ENCODE results near the gene C6orf89. TPM values are rescaled to one million over a fixed set of nuclear protein-coding genes. Genes with fewer than 3 reads are reported as not detected.

C6orf89 gene
- total RNA-seq, 1 experiment from 2014 or later = 32.9 TPM

DNA sequence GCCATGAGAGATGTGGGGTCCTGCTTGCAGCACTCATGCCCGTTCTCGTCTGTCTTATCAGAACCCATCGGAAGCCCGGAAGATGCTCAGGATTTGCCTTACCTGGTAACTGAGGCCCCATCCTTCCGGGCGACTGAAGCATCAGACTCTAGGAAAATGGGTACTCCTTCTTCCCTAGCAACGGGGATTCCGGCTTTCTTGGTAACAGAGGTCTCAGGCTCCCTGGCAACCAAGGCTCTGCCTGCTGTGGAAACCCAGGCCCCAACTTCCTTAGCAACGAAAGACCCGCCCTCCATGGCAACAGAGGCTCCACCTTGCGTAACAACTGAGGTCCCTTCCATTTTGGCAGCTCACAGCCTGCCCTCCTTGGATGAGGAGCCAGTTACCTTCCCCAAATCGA lies 77.1 kb downstream of the C6orf89 start:
- peaks cover 15 to 44% of the 10 kb centered on the region in 2 experiments for H3K4me1 ChIP-seq (ENCODE audit: control insufficient read depth in 1 of 2, insufficient read depth in 2 of 2, low read length in 2 of 2)
- H2AFZ ChIP-seq (ENCODE audit: low read depth, low read length, poor library complexity, severe bottlenecking) = no peak overlapping the region
- ChIA-PET POLR2A (no interaction called here), CTCF (interaction anchor here (1.3 kb wide), 1 partner anchor 197 kb away, joined by 3 read pairs; no protein-coding TSS in a partner anchor), RAD21 (ENCODE audit: low non-redundant PET in 1 of 2, low total read pairs in 2 of 2, uncharacterized antibody in 2 of 2, unreplicated experiment in 2 of 2) (no interaction called here)
- H4K20me1 ChIP-seq (ENCODE audit: insufficient read depth) = no peaks in the 10 kb centered on the region
- H3K9me3 ChIP-seq (ENCODE audit: control insufficient read depth in 1 of 2, insufficient read depth in 1 of 2, low read depth in 1 of 2, low read length in 2 of 2) = no peaks in the 10 kb centered on the region
- TF ChIP-seq SIN3A (IDR thresholded peaks at IDR 0.05; ENCODE audit: low read depth) = no peak
- TF ChIP-seq ZNF274 (IDR thresholded peaks at IDR 0.05; ENCODE audit: low read depth, low read length) = no peak
- TF ChIP-seq, protein P1, sequence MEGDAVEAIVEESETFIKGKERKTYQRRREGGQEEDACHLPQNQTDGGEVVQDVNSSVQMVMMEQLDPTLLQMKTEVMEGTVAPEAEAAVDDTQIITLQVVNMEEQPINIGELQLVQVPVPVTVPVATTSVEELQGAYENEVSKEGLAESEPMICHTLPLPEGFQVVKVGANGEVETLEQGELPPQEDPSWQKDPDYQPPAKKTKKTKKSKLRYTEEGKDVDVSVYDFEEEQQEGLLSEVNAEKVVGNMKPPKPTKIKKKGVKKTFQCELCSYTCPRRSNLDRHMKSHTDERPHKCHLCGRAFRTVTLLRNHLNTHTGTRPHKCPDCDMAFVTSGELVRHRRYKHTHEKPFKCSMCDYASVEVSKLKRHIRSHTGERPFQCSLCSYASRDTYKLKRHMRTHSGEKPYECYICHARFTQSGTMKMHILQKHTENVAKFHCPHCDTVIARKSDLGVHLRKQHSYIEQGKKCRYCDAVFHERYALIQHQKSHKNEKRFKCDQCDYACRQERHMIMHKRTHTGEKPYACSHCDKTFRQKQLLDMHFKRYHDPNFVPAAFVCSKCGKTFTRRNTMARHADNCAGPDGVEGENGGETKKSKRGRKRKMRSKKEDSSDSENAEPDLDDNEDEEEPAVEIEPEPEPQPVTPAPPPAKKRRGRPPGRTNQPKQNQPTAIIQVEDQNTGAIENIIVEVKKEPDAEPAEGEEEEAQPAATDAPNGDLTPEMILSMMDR (IDR thresholded peaks at IDR 0.05 in 2 of 3, conservative IDR thresholded peaks at IDR 0.05 in 1 of 3; ENCODE audit: borderline replicate concordance in 1 of 3, insufficient read depth in 1 of 3, low read depth in 2 of 3, low read length in 2 of 3) = no peak
- TF ChIP-seq POLR2A (IDR thresholded peaks at IDR 0.05; ENCODE audit: borderline replicate concordance, extremely low read depth, insufficient read depth, insufficient read length) = no peak
- TF ChIP-seq RAD21 (IDR thresholded peaks at IDR 0.05; ENCODE audit: low read depth) = no peak
- TF ChIP-seq ELF1 (IDR thresholded peaks at IDR 0.05; ENCODE audit: borderline replicate concordance, low read depth) = no peak
- no peak for TF ChIP-seq SP1 (IDR thresholded peaks at IDR 0.05; ENCODE audit: low read depth)
- TF ChIP-seq TCF7L2 (IDR thresholded peaks at IDR 0.05; ENCODE audit: borderline replicate concordance, extremely low read depth, insufficient read depth, insufficient read length) = no peak
- no peak for TF ChIP-seq CBX3 (IDR thresholded peaks at IDR 0.05; ENCODE audit: low read depth)
- no peak for TF ChIP-seq SRF (IDR thresholded peaks at IDR 0.05; ENCODE audit: low read depth)
- no peak for TF ChIP-seq CEBPB (IDR thresholded peaks at IDR 0.05; ENCODE audit: low read depth)
- TF ChIP-seq JUND (IDR thresholded peaks at IDR 0.05) = no peak
- no peak for TF ChIP-seq ZFX (IDR thresholded peaks at IDR 0.05)
- no peak for TF ChIP-seq FOSL1 (IDR thresholded peaks at IDR 0.05; ENCODE audit: low read depth)
- no peak overlapping the region for H3K4me2 ChIP-seq (ENCODE audit: low read length)
- H3K79me2 ChIP-seq (ENCODE audit: insufficient read depth, low read length) = no peaks in the 10 kb centered on the region
- H3K9me2 ChIP-seq (ENCODE audit: insufficient read depth) = no peaks in the 10 kb centered on the region
- intact Hi-C loops (cut with micrococcal nuclease) = no loop called here
- no peaks in the 10 kb centered on the region for H3K27me3 ChIP-seq (ENCODE audit: insufficient read depth, low read length)
- no peak overlapping the region for H3K9ac ChIP-seq (ENCODE audit: low read length)
- ATAC-seq = 0 out of 2 replicates have a peak, but pooled peaks have one; percentile 18
- DNase-seq (ENCODE audit: low read depth, low spot score) = no peak
- peaks cover 0 to 4% of the 10 kb centered on the region in 2 experiments; a peak in 1 of 4 replicates for H3K36me3 ChIP-seq (ENCODE audit: control insufficient read depth in 1 of 2, insufficient read depth in 2 of 2, low read length in 2 of 2)
- no peak overlapping the region for H3K4me3 ChIP-seq (replicated peaks in 1 of 2; ENCODE audit: low read depth in 1 of 2, low read length in 2 of 2)
- no peak overlapping the region for H3K27ac ChIP-seq (ENCODE audit: low read depth, low read length)
- no TSS peak for BruUV-seq (replicated peaks)

Measured in HCT116 (cell line).